Spleen (tissue), 7 donors: ENCODE data around the gene COBL.

Source experiments
- CTCF ChIP-seq, 11 experiments: fragments of 200-600 bp in 7 of 11; fragments of 450-650 bp in 4 of 11; sonication (generic) in 4 of 11; IDR thresholded peaks in 8 of 11; conservative IDR thresholded peaks in 3 of 11; 1 replicate in 7 of 11; 2 replicates in 4 of 11; pipeline versions ENCODE4 v1.4.0 to v1.8.0; 2016 to 2021; ENCODE audit warnings: antibody characterized with exemption in 11 of 11, inconsistent platforms in 4 of 11, mild to moderate bottlenecking in 1 of 11
- POLR2A ChIP-seq, 3 donors: fragments of 450-650 bp; IDR thresholded peaks; one replicate each; pipeline ENCODE4 v1.5.1; 2017; ENCODE audit warnings: antibody characterized with exemption in 3 of 3, mild to moderate bottlenecking in 1 of 3
- donor health status: DM: no; HTN: no; CAD: no; lungs with moderate emphysema.
- donor health status: DM: no; HTN: no; CAD: no.
- donor health status: DM: no; HTN: no; CAD: no.

DNA sequence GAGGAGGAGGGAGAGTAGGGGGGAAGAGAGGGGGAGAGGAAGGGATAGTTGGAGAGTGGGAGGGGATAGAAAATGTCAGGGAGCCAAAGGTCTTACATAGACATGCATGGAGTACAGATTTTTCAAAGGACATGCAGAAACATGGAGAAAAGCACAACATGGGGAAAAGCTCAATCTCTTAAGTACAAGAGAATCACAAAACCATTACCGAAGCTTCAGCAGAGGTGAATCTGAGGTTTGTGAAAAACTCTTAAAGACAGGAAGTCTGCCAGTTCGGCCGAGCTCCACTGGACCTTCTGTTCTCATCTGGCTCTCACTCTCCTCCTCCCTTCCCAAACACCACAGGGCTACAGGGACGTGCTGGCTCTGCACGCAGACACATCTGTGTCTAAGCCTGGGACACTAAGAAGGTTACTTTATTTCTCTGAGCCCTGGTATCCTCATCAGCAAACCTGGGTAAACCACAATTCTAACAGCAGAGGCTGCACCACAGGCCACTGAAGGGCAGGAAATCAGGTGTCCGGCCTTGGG lies 133.9 kb downstream of the COBL start:
- TF ChIP-seq CTCF (IDR thresholded peaks at IDR 0.05 in 8 of 11, conservative IDR thresholded peaks at IDR 0.05 in 3 of 11) (no peak), POLR2A (IDR thresholded peaks at IDR 0.05) (no peak)
